Epithelial cell of proximal tubule (primary cell): Measurements from ENCODE around the gene HIGD1A. TPM values are rescaled to one million over a fixed set of nuclear protein-coding genes. Genes with fewer than 3 reads are reported as not detected.
A peak's percentile ranks its signal among the peaks of the same experiment; 100 is the strongest.

Source experiments
- DNase-seq: peaks from one replicate; pipeline ENCODE4 v3.0.0-alpha.2; 2011; ENCODE audit warnings: low read depth
- H3K4me3 ChIP-seq: 2 replicates; pipeline ENCODE4 v1.5.1; 2011; ENCODE audit warnings: low read depth, mild to moderate bottlenecking, low read length
- CTCF ChIP-seq: conservative IDR thresholded peaks from 2 replicates; pipeline ENCODE4 v1.5.1; 2012; ENCODE audit warnings: low read depth, mild to moderate bottlenecking, low read length
- total RNA-seq: library from RNA; depleted of rRNA; stranded (reverse); fragments of >200 nt; gene quantifications from 2 replicates; pipeline ENCODE4 v1.2.3, GENCODE V29; 2015

HIGD1A gene
- total RNA-seq, 1 donor from 2014 or later, result 247 TPM

DNA sequence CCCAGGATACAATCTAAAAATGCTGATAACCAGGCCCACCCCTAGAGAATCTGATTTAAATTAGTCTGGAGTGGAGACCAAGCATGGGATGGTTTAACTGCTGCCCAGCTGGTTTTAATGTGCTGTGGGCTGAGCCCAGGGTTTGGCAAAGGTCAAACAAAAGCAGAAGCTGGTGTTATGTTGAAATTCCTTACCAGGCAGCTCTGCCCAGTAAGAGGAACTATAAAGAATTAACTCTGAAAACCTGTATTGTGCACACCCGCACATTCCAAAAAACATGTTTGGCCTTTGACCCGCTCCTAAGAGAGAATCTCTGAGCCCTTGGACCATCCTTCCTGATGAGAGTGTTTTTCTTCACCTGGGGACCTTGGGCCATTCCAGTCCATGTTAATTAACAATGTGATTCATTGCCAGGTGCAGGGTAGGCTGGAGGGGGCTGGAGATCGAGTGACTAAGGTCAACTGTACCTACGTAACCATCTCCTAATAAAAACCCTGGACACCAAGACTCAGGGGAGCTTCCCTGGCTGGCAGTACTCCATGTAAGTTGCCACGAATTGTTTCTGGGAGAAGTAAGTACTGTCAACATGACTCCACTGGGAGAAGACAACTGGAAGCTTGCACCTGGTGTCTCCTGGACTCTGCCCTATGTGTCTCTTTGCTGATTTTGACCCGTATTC lies 42.1 kb downstream of the HIGD1A start:
- TF ChIP-seq CTCF, result no peak
- DNase-seq, result no peak

GRCh38 chr3:42758126-42758525 lies 46.2 kb downstream of the HIGD1A start:
- H3K4me3 ChIP-seq, result no peak overlapping the region
- DNase-seq, result no peak
- no peak for TF ChIP-seq CTCF

More for the DNA sequence above, 42.1 kb downstream of the HIGD1A start:
- no peak overlapping the region for H3K4me3 ChIP-seq

DNA sequence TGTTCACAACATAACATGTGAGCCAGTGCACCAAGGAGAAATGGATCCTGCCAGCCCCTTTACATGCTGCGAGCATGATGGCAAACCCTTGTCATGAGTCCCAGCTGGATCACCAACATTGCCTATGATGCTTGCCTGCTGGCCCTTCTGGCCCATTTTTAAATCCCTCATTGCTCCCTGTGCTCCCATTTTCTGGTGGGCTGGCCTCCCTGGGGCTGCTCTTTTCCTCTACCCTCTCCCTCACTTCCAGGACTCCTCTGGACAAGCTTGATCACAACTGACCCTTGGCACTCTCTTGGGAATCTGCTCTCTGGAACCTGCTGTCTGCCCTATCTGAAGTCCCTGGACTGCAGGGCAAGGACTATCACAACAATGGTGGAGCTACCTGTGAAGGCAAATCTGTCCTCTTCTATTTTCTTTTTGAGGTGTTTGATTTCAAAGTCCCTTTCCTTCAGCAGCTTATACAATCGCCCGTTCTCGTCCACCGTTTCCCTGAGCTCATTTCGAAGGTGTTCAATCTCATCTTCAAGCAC lies 47.5 kb downstream of the HIGD1A start:
- H3K4me3 ChIP-seq, result no peak overlapping the region

DNA sequence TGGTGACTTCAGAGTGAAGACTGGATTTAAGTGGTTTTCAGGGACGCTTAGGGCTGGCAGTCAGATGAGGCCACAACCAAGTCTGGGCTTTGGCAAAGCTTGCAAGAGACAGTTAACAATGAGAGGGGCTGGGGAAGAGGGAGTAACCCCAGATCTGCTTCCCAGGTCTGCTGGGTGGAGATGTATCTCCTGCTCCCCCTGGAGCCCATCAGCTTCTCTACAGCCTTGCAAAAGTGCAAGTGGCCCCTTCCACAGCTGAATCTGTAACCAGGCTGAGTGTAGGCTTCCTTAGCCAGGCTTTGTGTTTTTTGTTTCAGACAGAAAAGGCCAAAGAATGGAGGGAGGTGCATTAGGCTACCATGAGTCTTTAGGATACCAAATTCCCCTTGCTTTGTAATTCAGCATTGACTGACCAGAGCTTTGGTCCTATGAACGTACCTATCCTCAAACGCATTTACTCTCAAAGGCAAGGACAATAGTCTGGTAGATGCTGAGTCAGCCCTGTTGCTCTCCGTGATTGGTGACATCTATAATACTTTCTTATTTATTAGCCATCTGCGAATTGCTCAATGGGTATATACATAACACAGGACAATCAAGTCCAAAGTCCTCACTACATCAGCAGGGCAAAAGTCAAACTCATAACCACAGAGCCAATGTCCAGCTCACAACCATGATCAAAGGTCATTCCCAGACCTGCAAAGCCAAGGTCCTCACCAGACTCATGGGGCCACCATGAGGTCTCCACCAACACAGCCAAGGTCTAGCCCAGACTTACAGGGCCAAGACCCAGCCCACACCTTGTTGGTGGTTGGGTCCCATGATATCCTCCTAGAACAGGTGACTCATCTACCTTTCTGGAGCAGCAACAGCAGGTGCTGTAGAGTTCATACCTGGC lies 48.4 kb downstream of the HIGD1A start:
- no peak overlapping the region for H3K4me3 ChIP-seq
- TF ChIP-seq CTCF, result peak; percentile 57
- no peak for DNase-seq

More for the DNA sequence above, 47.5 kb downstream of the HIGD1A start:
- no peak for DNase-seq
- TF ChIP-seq CTCF, result no peak

GRCh38 chr3:42753757-42754156 lies 50.5 kb downstream of the HIGD1A start:
- H3K4me3 ChIP-seq, result no peak overlapping the region
- TF ChIP-seq CTCF, result no peak
- no peak for DNase-seq

DNA sequence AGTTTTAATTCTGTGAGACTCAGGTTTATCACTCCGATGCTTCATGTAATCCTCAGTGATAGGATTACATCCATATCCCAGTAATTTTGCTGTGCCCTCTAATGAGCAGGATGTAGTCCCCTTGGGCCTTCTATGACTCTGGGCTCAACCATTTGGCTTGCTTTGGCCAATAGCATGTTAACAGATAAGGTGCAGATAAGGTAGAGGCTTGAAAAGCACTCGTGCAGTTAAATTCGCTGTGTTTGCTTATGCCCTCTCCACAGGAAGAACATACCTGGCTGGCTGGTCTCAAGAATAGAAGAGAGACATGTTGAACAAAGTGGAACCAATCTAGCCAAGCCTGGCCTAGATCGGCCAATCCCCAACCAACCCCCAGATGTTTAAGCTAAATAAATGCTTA lies 51.3 kb downstream of the HIGD1A start:
- TF ChIP-seq CTCF, result no peak
- DNase-seq, result no peak
- H3K4me3 ChIP-seq, result no peak overlapping the region
